ENCODE measurements around the gene DNAJC25.
"Not testable (repeated sequence)": the region's sequence is repeated elsewhere in the genome, so short reads cannot be mapped to it uniquely, and the experiment has no call there.

The DNAJC25 gene

GRCh38 chr9:111662576-111663300 is 31.6 kb downstream of the DNAJC25 start:
- H3K79me1 ChIP-seq (replicated peaks; ENCODE audit: low read length, poor library complexity, severe bottlenecking): peaks cover 25% of the 10 kb centered on the region
- H3K23ac ChIP-seq (ENCODE audit: low read length in 2 of 2): no peak overlapping the region
- H3K4me1 ChIP-seq (ENCODE audit: control insufficient read depth, insufficient read depth, low read depth, low read length): peaks cover 10% of the 10 kb centered on the region
- H3K27ac ChIP-seq (ENCODE audit: low read length, poor library complexity, severe bottlenecking): peak overlapping the region; percentile 32
- H2BK120ac ChIP-seq (ENCODE audit: low read depth, low read length): no peak overlapping the region
- DNase-seq: peak; percentile 38
- H2AK5ac ChIP-seq (ENCODE audit: low read length, severe bottlenecking): no peak overlapping the region
- no peak overlapping the region for H2BK5ac ChIP-seq (ENCODE audit: low read depth, low read length, poor library complexity, severe bottlenecking)
- no peak overlapping the region for H2AFZ ChIP-seq (ENCODE audit: low read depth, low read length)
- no peak overlapping the region for H2BK15ac ChIP-seq (ENCODE audit: low read depth, poor library complexity, severe bottlenecking)
- peak overlapping the region in 1 of 2 experiments; percentile 49 for H3K4ac ChIP-seq (ENCODE audit: low read depth in 1 of 2, low read length in 2 of 2)
- peak overlapping the region; percentile 86 for H3K9ac ChIP-seq (ENCODE audit: low read length)
- no peak overlapping the region for H2BK12ac ChIP-seq (ENCODE audit: low read length in 2 of 2)
- no peak overlapping the region for H4K8ac ChIP-seq (ENCODE audit: low read length)
- H3K4me3 ChIP-seq (ENCODE audit: insufficient read depth in 1 of 2, low read depth in 1 of 2, low read length in 2 of 2): peak overlapping the region; percentile 43 to 95
- peak overlapping the region; percentile 90 for H3K4me2 ChIP-seq (ENCODE audit: low read length, poor library complexity, severe bottlenecking)
- H3K9me3 ChIP-seq (ENCODE audit: control insufficient read depth, low read length): no peaks in the 10 kb centered on the region
- peak overlapping the region; percentile 40 to 97 for H3K14ac ChIP-seq (ENCODE audit: low read length in 2 of 2)
- H3K36me3 ChIP-seq (ENCODE audit: control insufficient read depth in 1 of 2, insufficient read depth in 2 of 2, low read depth in 1 of 2, low read length in 2 of 2): peaks cover 3 to 28% of the 10 kb centered on the region in 2 experiments
- H3K27me3 ChIP-seq (ENCODE audit: control insufficient read depth in 1 of 2, insufficient read depth in 1 of 2, low read length in 2 of 2): no peaks in the 10 kb centered on the region
- 36% methylated on average over 7 of the region's 7 CpGs for WGBS
- no peak overlapping the region for H4K91ac ChIP-seq (ENCODE audit: low read length)
- H3K18ac ChIP-seq (ENCODE audit: low read depth in 1 of 2, low read length in 2 of 2): peak overlapping the region in 1 of 2 experiments; percentile 76

GRCh38 chr9:111663301-111663823 is 32.2 kb downstream of the DNAJC25 start:
- no peak overlapping the region for H2AFZ ChIP-seq (ENCODE audit: low read depth, low read length)
- peaks cover 6 to 29% of the 10 kb centered on the region in 2 experiments for H3K36me3 ChIP-seq (ENCODE audit: control insufficient read depth in 1 of 2, insufficient read depth in 2 of 2, low read depth in 1 of 2, low read length in 2 of 2)
- peak overlapping the region in 1 of 2 experiments; percentile 95 for H3K4me3 ChIP-seq (ENCODE audit: insufficient read depth in 1 of 2, low read depth in 1 of 2, low read length in 2 of 2)
- no peak overlapping the region for H4K8ac ChIP-seq (ENCODE audit: low read length)
- no peak overlapping the region for H3K4ac ChIP-seq (ENCODE audit: low read depth in 1 of 2, low read length in 2 of 2)
- no peak overlapping the region for H3K27ac ChIP-seq (ENCODE audit: low read length, poor library complexity, severe bottlenecking)
- no peak overlapping the region for H2BK12ac ChIP-seq (ENCODE audit: low read length in 2 of 2)
- no peaks in the 10 kb centered on the region for H3K9me3 ChIP-seq (ENCODE audit: control insufficient read depth, low read length)
- WGBS: 72% methylated on average over 5 of the region's 5 CpGs
- no peak overlapping the region for H2AK5ac ChIP-seq (ENCODE audit: low read length, severe bottlenecking)
- no peak overlapping the region for H3K14ac ChIP-seq (ENCODE audit: low read length in 2 of 2)
- H3K23ac ChIP-seq (ENCODE audit: low read length in 2 of 2): no peak overlapping the region
- H3K27me3 ChIP-seq (ENCODE audit: control insufficient read depth in 1 of 2, insufficient read depth in 1 of 2, low read length in 2 of 2): no peaks in the 10 kb centered on the region
- no peak overlapping the region for H2BK15ac ChIP-seq (ENCODE audit: low read depth, poor library complexity, severe bottlenecking)
- H4K91ac ChIP-seq (ENCODE audit: low read length): no peak overlapping the region
- H3K4me1 ChIP-seq (ENCODE audit: control insufficient read depth, insufficient read depth, low read depth, low read length): peaks cover 10% of the 10 kb centered on the region
- H3K79me1 ChIP-seq (replicated peaks; ENCODE audit: low read length, poor library complexity, severe bottlenecking): peaks cover 25% of the 10 kb centered on the region
- peak overlapping the region; percentile 86 for H3K9ac ChIP-seq (ENCODE audit: low read length)
- H3K4me2 ChIP-seq (ENCODE audit: low read length, poor library complexity, severe bottlenecking): no peak overlapping the region
- no peak overlapping the region for H3K18ac ChIP-seq (ENCODE audit: low read depth in 1 of 2, low read length in 2 of 2)
- DNase-seq: no peak
- no peak overlapping the region for H2BK5ac ChIP-seq (ENCODE audit: low read depth, low read length, poor library complexity, severe bottlenecking)
- H2BK120ac ChIP-seq (ENCODE audit: low read depth, low read length): no peak overlapping the region

GRCh38 chr9:111668026-111668573 is 37.0 kb downstream of the DNAJC25 start:
- Histone ChIP-seq H2AK5ac (ENCODE audit: low read length, severe bottlenecking) (no peak overlapping the region), H3K14ac (ENCODE audit: low read length in 2 of 2) (no peak overlapping the region), H3K23ac (ENCODE audit: low read length in 2 of 2) (no peak overlapping the region), H2BK5ac (ENCODE audit: low read depth, low read length, poor library complexity, severe bottlenecking) (no peak overlapping the region), H2BK15ac (ENCODE audit: low read depth, poor library complexity, severe bottlenecking) (no peak overlapping the region), H2BK120ac (ENCODE audit: low read depth, low read length) (no peak overlapping the region), H3K27ac (ENCODE audit: low read length, poor library complexity, severe bottlenecking) (no peak overlapping the region), H3K79me1 (replicated peaks; ENCODE audit: low read length, poor library complexity, severe bottlenecking) (peaks cover 25% of the 10 kb centered on the region), H3K4me3 (ENCODE audit: insufficient read depth in 1 of 2, low read depth in 1 of 2, low read length in 2 of 2) (no peak overlapping the region), H3K36me3 (ENCODE audit: control insufficient read depth in 1 of 2, insufficient read depth in 2 of 2, low read depth in 1 of 2, low read length in 2 of 2) (peaks cover 16 to 50% of the 10 kb centered on the region in 2 experiments), H3K4me2 (ENCODE audit: low read length, poor library complexity, severe bottlenecking) (no peak overlapping the region), H3K27me3 (ENCODE audit: control insufficient read depth in 1 of 2, insufficient read depth in 1 of 2, low read length in 2 of 2) (no peaks in the 10 kb centered on the region), H3K4me1 (ENCODE audit: control insufficient read depth, insufficient read depth, low read depth, low read length) (peaks cover 4% of the 10 kb centered on the region), H3K18ac (ENCODE audit: low read depth in 1 of 2, low read length in 2 of 2) (no peak overlapping the region), H2AFZ (ENCODE audit: low read depth, low read length) (no peak overlapping the region), H3K9ac (ENCODE audit: low read length) (no peak overlapping the region), H4K8ac (ENCODE audit: low read length) (no peak overlapping the region), H3K9me3 (ENCODE audit: control insufficient read depth, low read length) (no peaks in the 10 kb centered on the region), H2BK12ac (ENCODE audit: low read length in 2 of 2) (no peak overlapping the region), H3K4ac (ENCODE audit: low read depth in 1 of 2, low read length in 2 of 2) (no peak overlapping the region), H4K91ac (ENCODE audit: low read length) (no peak overlapping the region)
- no peak for DNase-seq
- WGBS: 59% methylated on average over 1 of the region's 1 CpG

- WGBS: 94% methylated on average over 11 of the region's 11 CpGs
- H3K4me2 ChIP-seq (ENCODE audit: low read length, poor library complexity, severe bottlenecking); H3K27me3 ChIP-seq (ENCODE audit: control insufficient read depth in 1 of 2, insufficient read depth in 1 of 2, low read length in 2 of 2); H3K9ac ChIP-seq (ENCODE audit: low read length); H3K9me3 ChIP-seq (ENCODE audit: control insufficient read depth, low read length); H3K27ac ChIP-seq (ENCODE audit: low read length, poor library complexity, severe bottlenecking); H4K8ac ChIP-seq (ENCODE audit: low read length); H3K23ac ChIP-seq (ENCODE audit: low read length in 2 of 2); H3K4me1 ChIP-seq (ENCODE audit: control insufficient read depth, insufficient read depth, low read depth, low read length); H3K18ac ChIP-seq (ENCODE audit: low read depth in 1 of 2, low read length in 2 of 2); H3K4me3 ChIP-seq (ENCODE audit: insufficient read depth in 1 of 2, low read depth in 1 of 2, low read length in 2 of 2); H2AFZ ChIP-seq (ENCODE audit: low read depth, low read length); H2BK15ac ChIP-seq (ENCODE audit: low read depth, poor library complexity, severe bottlenecking); H2BK120ac ChIP-seq (ENCODE audit: low read depth, low read length); DNase-seq; H4K91ac ChIP-seq (ENCODE audit: low read length); H2BK5ac ChIP-seq (ENCODE audit: low read depth, low read length, poor library complexity, severe bottlenecking); H3K4ac ChIP-seq (ENCODE audit: low read depth in 1 of 2, low read length in 2 of 2); H2AK5ac ChIP-seq (ENCODE audit: low read length, severe bottlenecking); H2BK12ac ChIP-seq (ENCODE audit: low read length in 2 of 2); H3K14ac ChIP-seq (ENCODE audit: low read length in 2 of 2): not testable (repeated sequence)
- Histone ChIP-seq H3K36me3 (ENCODE audit: control insufficient read depth in 1 of 2, insufficient read depth in 2 of 2, low read depth in 1 of 2, low read length in 2 of 2) (peaks cover 16 to 50% of the 10 kb centered on the region in 2 experiments), H3K79me1 (replicated peaks; ENCODE audit: low read length, poor library complexity, severe bottlenecking) (peaks cover 24% of the 10 kb centered on the region)
These were observed 37.5 kb downstream of the DNAJC25 start for GRCh38 chr9:111668601-111669000.
